Lower leg skin (tissue), 4 donors: ENCODE measurements around the gene LSG1. TPM values are rescaled to one million over a fixed set of nuclear protein-coding genes. Genes with fewer than 3 reads are reported as not detected.

Experiments
- DNase-seq, 2 donors: peaks; one replicate each; pipeline ENCODE4 v3.0.0-alpha.2; 2019; ENCODE audit warnings: low spot score in 2 of 2
- H3K4me3 ChIP-seq: fragments of 200-600 bp; sonication (generic); 2 replicates; pipeline ENCODE4 v1.5.1; 2017; ENCODE audit warnings: mild to moderate bottlenecking, low read depth; ENCODE audit not compliant: poor library complexity, severe bottlenecking
- CTCF ChIP-seq, 3 donors: fragments of 450-650 bp; IDR thresholded peaks; one replicate each; pipeline ENCODE4 v1.5.1; 2016; ENCODE audit warnings: antibody characterized with exemption in 3 of 3, mild to moderate bottlenecking in 3 of 3, moderate library complexity in 2 of 3
- POLR2A ChIP-seq, 2 donors: fragments of 450-650 bp; IDR thresholded peaks; one replicate each; pipeline ENCODE4 v1.6.1; 2016 to 2017; ENCODE audit warnings: antibody characterized with exemption in 2 of 2, mild to moderate bottlenecking in 1 of 2, moderate library complexity in 1 of 2
- WGBS, 2 donors: methylation state at CpG; one replicate each; pipeline ENCODE4 v1.1.5; 2018; 5-methylcytosine and 5-hydroxymethylcytosine counted together
- intact Hi-C: fragments of 100-400 bp; cut with DNase I; formaldehyde crosslinking; loops from one replicate; pipeline ENCODE4 v1.15.0; 2023; ENCODE audit warnings: low total_unique reads
- total RNA-seq, 4 donors: library from RNA; depleted of rRNA; stranded (reverse); fragments of >200 nt; gene quantifications; one replicate each; pipeline ENCODE4 v1.1.0, GENCODE V29; 2016

The LSG1 gene
- total RNA-seq, 4 donors from 2014 or later, result 31.7 to 45.9 (median 38.9) TPM

GRCh38 chr3:194661374-194661773 is 10.6 kb downstream of the LSG1 start:
- DNase-seq, result no peak
- H3K4me3 ChIP-seq, result no peak overlapping the region
- intact Hi-C loops, result no loop called here
- TF ChIP-seq CTCF (IDR thresholded peaks at IDR 0.05) (no peak), POLR2A (IDR thresholded peaks at IDR 0.05) (no peak)
- 77 to 80% methylated on average over 3 of the region's 3 CpGs for WGBS, 2 donors

- WGBS, 2 donors, result 81 to 84% methylated on average over 7 of the region's 7 CpGs
- no peak for TF ChIP-seq POLR2A (IDR thresholded peaks at IDR 0.05)
- TF ChIP-seq CTCF (IDR thresholded peaks at IDR 0.05), result no peak
- H3K4me3 ChIP-seq, result no peak overlapping the region
- DNase-seq, result no peak
- intact Hi-C loops, result no loop called here
Observed at GRCh38 chr3:194659778-194660177, 12.2 kb downstream of the LSG1 start.

DNA sequence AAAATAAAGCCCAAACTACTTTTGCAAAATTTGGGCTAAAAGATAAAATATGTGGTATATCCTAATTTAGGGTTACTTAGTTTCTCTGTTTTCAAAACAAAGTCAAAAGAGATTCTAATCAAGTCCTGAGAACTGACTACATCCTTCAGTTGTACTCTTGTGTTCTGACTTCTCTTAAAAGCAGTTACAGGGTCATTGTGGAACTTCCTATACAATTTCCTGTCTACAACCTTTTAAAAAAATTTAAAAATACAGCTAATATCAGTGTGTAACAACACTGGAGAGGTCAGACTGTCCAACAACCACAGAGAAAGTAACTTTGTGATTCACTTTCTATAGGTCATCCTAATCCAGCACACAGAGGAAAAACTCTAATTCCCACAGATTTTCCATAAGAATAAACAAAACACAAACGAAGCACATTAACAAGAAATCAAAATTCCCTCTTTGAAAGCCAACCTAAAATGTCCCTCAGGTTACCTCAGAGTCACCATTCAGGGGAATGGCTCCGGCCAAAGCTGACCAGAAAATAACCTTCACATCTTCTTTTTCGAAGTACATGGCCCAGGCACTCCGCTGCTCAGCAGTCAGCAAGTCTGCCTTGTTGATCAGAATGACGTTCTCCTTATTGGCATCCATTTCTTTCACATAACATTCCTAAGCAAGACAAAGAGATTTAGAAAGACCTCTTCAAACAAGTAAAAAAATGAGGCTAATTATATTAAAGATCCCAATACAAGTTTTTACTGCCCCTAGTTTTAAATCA is 13.3 kb downstream of the LSG1 start:
- intact Hi-C loops, result no loop called here
- DNase-seq, result no peak
- WGBS, 2 donors, result 79 to 85% methylated on average over 5 of the region's 5 CpGs
- TF ChIP-seq POLR2A (IDR thresholded peaks at IDR 0.05) (no peak), CTCF (IDR thresholded peaks at IDR 0.05) (no peak)
- H3K4me3 ChIP-seq, result no peak overlapping the region

GRCh38 chr3:194657439-194657838 is 14.6 kb downstream of the LSG1 start:
- no peak for TF ChIP-seq CTCF (IDR thresholded peaks at IDR 0.05)
- TF ChIP-seq POLR2A (IDR thresholded peaks at IDR 0.05), result no peak
- no peak overlapping the region for H3K4me3 ChIP-seq
- intact Hi-C loops, result no loop called here
- DNase-seq, result no peak
- WGBS, 2 donors, result 67 to 77% methylated on average over 7 of the region's 7 CpGs

GRCh38 chr3:194654443-194654842 is 17.5 kb downstream of the LSG1 start:
- TF ChIP-seq CTCF (IDR thresholded peaks at IDR 0.05) (no peak), POLR2A (IDR thresholded peaks at IDR 0.05) (no peak)
- WGBS, 2 donors, result 87% methylated on average over 5 of the region's 5 CpGs
- no peak overlapping the region for H3K4me3 ChIP-seq
- intact Hi-C loops, result no loop called here
- no peak for DNase-seq

DNA sequence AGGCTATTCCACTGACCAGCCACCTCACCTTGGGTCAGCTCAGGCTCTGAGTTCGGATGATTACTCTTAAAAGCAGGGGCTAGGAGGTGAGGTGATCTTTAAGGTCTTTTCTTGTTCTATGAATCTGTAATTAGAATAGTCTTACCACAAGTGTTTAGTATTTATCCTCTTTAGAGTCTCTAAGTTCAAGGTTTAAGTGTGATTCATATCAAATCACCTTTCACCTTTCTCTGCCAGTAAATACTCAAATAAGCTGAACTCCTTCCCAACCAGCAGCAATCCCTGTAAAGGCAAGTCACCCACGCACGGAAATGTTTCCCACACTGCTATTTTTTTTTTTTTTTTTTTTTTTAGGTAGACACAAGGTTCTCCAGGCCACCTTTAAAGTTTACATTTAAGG is 24.2 kb downstream of the LSG1 start:
- intact Hi-C loops, result no loop called here

More for the DNA sequence above, 24.2 kb downstream of the LSG1 start:
- 81 to 85% methylated on average over 3 of the region's 3 CpGs for WGBS, 2 donors
- DNase-seq, result no peak
- no peak overlapping the region for H3K4me3 ChIP-seq
- no peak for TF ChIP-seq POLR2A (IDR thresholded peaks at IDR 0.05)
- no peak for TF ChIP-seq CTCF (IDR thresholded peaks at IDR 0.05)
